H1 (cell line): Measurements from ENCODE around the gene PCDHA5.
"Not testable (repeated sequence)": the region's sequence is repeated elsewhere in the genome, so short reads cannot be mapped to it uniquely, and the experiment has no call there.

Source experiments
- POLR2AphosphoS5 ChIP-seq: IDR thresholded peaks from 2 replicates; pipeline ENCODE4 v1.6.1; 2011; ENCODE audit warnings: low read depth, low read length
- TAF1 ChIP-seq: IDR thresholded peaks from 2 replicates; pipeline ENCODE4 v1.6.1; 2011; ENCODE audit warnings: mild to moderate bottlenecking, low read depth, low read length
- TF ChIP-seq, protein P1 (sequence below), 3 experiments: IDR thresholded peaks; 1 replicate in 2 of 3; 2 replicates in 1 of 3; pipeline versions ENCODE4 v1.5.1 to v1.6.1; 2011; ENCODE audit warnings: low read length in 3 of 3, mild to moderate bottlenecking in 3 of 3, inconsistent platforms in 2 of 3, low read depth in 1 of 3, moderate library complexity in 1 of 3; ENCODE audit not compliant: insufficient read depth in 1 of 3; ENCODE audit errors: control extremely low read depth in 1 of 3

DNA sequence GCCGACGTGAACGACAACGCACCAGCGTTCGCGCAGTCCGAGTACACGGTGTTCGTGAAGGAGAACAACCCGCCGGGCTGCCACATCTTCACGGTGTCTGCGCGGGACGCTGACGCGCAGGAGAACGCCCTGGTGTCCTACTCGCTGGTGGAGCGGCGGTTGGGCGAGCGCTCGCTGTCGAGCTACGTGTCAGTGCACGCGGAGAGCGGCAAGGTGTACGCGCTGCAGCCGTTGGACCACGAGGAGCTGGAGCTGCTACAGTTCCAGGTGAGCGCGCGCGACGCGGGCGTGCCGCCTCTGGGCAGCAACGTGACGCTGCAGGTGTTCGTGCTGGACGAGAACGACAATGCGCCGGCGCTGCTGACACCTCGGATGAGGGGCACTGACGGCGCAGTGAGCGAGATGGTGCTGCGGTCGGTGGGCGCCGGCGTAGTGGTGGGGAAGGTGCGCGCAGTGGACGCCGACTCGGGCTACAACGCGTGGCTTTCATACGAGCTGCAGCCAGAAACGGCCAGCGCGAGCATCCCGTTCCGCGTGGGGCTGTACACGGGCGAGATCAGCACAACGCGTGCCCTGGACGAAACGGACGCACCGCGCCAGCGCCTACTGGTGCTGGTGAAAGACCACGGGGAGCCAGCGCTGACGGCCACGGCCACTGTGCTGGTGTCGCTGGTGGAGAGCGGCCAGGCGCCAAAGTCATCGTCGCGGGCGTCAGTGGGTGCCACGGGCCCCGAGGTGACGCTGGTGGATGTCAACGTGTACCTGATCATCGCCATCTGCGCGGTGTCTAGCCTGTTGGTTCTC, 28.6 kb downstream of the PCDHA5 start:
- TF ChIP-seq TAF1, POLR2AphosphoS5: not testable (repeated sequence)
- TF ChIP-seq, protein P1, sequence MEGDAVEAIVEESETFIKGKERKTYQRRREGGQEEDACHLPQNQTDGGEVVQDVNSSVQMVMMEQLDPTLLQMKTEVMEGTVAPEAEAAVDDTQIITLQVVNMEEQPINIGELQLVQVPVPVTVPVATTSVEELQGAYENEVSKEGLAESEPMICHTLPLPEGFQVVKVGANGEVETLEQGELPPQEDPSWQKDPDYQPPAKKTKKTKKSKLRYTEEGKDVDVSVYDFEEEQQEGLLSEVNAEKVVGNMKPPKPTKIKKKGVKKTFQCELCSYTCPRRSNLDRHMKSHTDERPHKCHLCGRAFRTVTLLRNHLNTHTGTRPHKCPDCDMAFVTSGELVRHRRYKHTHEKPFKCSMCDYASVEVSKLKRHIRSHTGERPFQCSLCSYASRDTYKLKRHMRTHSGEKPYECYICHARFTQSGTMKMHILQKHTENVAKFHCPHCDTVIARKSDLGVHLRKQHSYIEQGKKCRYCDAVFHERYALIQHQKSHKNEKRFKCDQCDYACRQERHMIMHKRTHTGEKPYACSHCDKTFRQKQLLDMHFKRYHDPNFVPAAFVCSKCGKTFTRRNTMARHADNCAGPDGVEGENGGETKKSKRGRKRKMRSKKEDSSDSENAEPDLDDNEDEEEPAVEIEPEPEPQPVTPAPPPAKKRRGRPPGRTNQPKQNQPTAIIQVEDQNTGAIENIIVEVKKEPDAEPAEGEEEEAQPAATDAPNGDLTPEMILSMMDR (IDR thresholded peaks at IDR 0.05; ENCODE audit: control extremely low read depth in 1 of 3, insufficient read depth in 1 of 3, low read depth in 1 of 3, low read length in 3 of 3) = not testable (repeated sequence)
